Measurements from ENCODE around the gene SLC17A9.
A peak's percentile ranks its signal among the peaks of the same experiment; 100 is the strongest.

Gene SLC17A9

DNA sequence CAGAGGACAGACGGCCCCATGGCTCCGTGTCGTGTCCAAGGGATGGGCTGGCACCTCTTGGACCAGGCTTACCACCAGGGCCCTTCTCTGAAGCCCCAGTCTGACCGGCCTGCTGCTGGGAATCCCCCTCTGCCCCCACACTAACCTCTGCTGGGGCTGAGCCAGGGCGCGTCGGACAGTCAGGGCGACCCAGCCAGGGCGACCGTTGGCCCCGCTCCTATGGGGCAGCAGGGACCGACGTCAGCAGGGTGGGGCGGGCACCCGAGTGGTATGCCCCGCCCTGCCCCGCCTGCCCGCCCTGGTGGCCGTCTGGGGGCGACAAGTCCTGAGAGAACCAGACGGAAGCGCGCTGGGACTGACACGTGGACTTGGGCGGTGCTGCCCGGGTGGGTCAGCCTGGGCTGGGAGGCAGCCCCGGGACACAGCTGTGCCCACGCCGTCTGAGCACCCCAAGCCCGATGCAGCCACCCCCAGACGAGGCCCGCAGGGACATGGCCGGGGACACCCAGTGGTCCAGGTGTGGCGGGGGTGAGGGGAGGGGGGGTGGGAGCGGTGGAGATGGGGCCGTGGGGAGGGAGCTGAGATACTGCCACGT, at the start of gene SLC17A9:
TSS of gene SLC17A9 (plus strand) at position 337 of the 595 bp plus-strand sequence. CDS start at position 459, 122 bp downstream.
- peak; percentile 88 for DNase-seq (ENCODE audit: low spot score)

DNA sequence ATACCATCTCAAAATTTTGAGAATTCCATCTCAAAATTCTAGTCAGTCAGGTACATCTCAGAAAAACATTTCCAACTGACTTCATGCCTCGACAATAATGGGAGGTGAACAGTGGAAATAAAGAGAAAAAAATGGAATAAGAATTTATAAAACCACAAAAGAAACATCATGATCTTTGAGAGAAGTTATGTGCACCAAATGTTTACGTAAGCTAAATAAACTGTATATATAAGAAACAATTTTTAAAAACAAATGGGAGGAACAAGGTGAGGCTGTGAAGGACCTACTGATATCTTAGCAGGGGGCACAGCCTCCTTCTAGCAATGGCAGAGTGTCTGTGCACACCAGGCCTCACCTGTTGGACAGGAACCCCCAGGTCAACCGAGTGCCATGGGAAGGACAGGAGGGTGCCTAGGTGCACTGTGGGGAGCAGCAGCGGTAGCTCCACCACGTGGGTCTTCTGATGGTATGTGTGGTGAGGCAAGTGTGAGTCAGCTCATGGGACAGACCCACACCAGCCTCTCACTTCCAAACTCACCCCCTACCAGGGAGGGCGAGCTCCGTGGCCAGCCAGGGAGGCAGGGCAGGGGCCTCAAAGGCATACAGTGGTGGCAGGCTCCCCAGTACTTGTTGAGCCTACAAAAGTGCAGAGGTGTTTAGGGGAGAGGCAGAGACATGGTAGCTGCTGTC, 49.4 kb upstream of the SLC17A9 start:
- DNase-seq (ENCODE audit: low spot score) = no peak

DNA sequence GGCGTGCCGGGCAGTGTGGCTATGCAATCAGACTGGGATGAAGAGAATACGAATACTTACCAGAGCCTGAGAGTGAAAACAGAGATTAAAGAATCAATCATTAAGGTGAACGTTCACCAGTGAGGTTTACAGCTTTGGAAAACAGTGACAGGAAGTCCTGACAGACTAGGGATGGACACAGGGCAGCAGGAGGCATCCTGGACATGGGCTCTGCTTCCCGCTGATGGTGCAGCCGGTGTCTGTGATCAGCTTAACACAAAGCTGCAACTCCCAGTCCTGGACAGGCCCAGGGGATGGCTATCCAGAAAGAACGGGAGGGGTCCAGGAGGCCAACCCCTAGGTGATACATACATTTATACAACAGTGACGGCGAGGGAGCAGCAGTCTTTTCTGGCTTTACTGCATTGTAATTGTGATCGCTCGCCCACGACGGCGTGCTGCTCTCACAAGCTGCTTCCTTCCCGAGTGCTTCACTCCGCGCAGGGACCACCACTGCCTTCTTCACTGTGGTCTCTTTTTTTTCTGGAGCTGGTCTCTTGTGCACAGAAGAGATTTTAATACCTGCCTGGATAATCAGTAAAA, 46.9 kb upstream of the SLC17A9 start:
- DNase-seq (ENCODE audit: low spot score) = no peak

DNA sequence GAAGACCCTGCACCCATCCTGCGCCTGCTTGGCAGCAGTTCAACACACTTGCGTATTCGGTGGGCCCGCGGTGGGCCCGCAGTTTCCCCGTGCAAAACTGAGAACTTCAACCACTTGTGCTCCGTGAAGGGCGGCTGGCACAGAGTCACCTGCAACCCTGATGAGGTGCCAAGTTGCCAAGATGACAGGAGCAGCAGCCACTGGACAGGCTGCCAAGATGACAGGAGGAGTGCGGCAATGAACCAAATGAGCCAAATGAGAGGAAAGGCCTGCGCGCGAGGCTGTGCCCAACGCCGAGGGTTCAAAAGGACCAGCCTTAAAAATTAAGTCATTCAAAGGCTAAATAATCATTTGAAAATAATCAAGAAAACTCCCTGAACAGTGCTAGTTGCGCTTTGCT, 46.3 kb upstream of the SLC17A9 start:
- no peak for DNase-seq (ENCODE audit: low spot score)

GRCh38 chr20:62906647-62907375, 45.7 kb upstream of the SLC17A9 start:
- DNase-seq (ENCODE audit: low spot score) = no peak

- DNase-seq (ENCODE audit: low spot score) = peak; percentile 72
Observed at GRCh38 chr20:62907384-62908317, 44.9 kb upstream of the SLC17A9 start.

DNA sequence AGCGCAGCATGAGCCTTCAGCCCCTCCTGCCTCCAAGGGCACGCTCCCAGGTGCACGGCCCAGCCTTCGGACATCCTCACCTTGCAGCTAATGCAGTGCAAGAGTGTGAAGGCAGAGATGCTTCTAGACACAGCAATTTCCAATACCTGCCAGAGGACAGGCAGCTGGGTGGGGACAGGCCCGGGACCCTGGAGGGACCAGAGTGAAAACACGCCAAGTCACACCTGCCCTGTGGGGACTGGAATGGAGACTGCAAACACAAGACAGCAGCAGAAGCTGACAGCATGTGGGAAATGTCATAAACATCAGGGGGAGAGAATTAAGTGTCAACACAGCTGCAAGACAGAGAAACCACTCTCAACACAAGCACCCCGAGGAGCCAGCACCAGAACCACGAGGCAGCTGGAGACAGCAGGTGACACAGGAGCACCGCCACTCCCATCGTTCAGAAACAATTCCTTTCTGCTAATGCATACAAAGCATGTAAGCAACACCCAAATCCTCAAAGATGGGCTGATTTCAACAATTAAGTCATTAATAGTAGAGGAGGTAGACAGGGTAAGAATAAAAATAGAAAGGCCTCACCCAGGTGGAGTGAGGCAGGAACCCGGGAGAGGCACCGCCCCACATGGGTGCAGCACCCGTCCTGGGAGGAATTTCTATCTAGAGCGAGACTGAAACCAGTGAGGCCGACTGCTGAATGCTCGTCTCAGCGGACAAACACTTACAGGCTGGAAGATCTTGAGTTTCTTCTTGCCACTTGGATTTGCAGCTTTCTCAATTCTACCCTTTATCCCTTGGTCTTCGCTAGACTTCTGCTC, 43.3 kb upstream of the SLC17A9 start:
- DNase-seq (ENCODE audit: low spot score) = no peak

DNA sequence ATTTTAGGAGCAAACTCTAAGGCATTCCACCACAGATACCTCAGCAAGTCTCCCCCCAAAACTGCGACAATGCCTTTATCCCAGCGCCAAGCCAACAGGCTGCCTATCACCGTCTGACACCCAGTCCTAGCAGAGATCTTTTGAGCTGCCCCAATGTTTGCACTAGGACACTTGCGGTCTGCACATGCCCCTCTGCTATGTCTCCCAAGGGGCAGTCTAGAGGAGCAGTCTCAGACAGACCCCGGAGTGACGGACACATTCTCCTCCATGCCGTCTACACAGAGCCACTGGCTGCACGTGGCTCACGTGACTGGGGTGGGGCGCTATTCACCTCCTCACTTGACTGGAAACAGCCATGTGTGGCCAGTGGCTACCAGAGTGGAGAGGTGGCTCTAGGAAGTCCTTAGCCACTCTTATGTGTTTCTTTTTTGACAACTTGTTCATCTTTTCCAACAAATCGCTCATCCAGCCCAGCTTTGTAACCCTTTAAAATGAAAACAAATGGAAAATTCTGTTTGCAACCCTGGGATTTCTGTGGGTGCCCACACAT, 42.2 kb upstream of the SLC17A9 start:
- DNase-seq (ENCODE audit: low spot score) = no peak

- DNase-seq (ENCODE audit: low spot score) = no peak
Observed at GRCh38 chr20:62910777-62911497, 41.6 kb upstream of the SLC17A9 start.

DNA sequence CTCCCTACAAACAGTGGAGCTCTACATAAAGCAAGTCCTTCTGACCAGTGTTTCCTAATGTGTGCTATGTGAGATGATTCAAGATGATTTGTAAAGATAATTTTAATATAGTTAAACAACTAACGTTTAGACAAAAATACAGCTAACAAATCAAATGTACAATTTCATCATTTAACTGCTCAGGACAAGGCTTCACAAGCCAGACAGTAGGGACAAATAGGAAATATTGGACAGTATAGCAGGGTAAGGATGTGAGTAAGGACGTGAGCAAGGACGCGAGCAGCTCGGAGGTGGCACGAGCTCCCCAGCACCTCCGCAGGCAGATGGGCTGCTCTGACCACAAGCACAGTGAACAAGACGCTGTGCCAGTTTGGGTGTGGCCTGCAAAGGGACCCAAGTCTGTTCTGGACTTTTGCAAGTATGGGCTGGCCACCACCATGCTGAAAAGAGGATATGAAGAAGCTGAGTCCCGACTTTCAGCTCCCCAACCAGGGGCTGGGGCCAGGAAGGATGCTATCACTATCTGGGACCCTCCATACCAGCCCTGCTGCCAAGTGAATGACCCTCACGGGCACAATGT, 40.7 kb upstream of the SLC17A9 start:
- no peak for DNase-seq (ENCODE audit: low spot score)

- no peak for DNase-seq (ENCODE audit: low spot score)
Observed at GRCh38 chr20:62913043-62913630, 39.4 kb upstream of the SLC17A9 start.

DNA sequence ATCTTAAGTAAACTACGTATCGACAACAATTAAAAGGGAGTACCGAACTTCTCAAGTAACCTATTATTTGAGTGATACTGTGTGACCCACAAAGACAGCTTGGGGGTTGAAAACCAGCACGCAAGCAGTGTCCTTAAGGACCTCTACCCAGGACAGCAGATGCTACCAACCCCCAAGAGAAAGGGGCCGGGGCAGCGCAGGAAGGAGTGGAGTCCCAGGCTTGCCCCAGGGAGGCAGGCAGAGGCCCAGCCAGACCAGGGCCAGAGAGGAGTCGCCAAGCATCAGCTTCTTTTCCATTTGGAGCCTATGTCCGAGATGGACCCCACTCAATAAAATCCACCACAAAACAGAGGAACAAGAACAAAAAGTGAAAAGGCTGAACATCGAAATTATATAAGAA, 38.1 kb upstream of the SLC17A9 start:
- DNase-seq (ENCODE audit: low spot score) = no peak

DNA sequence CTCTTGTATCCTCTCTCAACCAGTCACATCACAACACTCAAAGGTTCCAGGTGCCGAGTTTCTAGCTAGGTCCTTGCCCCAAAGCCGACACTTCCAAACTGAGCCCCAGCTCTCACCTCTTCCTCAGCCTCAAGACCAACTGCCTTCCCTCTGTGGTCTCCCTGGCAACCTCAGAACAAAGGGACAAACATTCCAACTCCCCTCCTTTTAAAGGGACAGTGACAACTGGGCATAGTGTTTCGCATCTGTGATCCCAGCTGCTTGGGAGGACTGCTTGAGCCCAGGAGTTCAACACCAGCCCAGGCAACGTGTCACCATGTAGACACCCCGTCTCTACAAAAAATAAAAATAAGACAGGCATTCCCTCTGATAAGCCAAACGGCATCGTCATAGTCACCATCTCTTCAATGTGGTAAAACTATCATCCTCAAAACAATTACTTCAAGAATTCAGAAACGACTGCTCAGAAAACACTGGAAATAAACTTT, 37.5 kb upstream of the SLC17A9 start:
- peak; percentile 79 for DNase-seq (ENCODE audit: low spot score)

DNA sequence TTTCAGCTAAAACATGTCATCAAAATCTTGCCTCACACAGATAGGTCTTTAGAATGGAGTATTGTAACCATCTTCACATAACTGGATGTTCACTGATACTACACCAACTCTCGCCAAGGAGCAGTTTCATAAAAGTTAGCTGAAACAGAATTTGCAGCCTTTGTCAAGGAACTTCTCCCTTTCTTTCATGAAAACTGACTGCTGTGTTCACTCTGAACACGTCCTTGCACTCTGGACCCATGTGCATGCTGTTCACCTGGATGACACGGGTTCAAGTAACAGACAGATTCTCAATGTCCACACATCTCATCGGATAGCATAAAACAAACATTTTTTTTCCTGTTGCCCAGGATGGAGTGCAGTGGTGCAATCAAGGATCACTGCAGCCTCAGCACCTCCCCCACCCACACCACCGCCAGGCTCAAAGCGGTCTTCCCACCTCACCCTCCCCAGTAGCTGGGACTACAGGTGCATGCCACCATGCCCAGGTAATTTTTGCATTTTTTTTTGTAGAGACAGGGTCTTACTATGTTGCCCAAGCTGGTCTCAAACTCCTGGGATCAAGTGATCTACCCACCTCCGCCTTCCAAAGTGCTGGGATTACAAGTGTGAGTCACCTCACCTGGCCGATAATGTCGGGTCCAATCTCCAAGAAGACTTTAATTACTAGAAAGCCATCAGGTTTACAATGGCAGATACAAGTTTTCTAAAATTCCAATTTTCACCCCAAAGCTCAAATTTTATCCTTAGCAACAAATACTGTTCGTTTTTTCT, 35.6 kb upstream of the SLC17A9 start:
- no peak for DNase-seq (ENCODE audit: low spot score)

DNA sequence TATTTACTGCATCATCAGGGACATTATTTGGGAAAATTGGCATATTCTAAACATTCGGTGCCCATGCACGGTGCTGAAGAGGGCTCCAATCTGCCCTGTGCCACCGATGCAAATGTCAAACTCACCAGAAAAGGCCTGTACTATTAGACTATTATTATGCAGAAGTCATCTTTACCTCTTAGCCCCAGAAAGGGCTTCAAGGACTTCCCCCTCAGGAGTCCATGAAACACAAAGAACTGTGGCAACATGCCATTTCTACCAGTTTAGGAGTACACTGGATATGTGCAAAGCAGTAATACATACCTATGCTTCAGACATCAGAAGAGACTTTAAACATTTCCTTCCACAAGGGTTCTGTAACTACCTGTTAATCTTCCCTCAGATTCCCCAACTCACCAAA, 34.8 kb upstream of the SLC17A9 start:
- DNase-seq (ENCODE audit: low spot score) = no peak

- no peak for DNase-seq (ENCODE audit: low spot score)
Observed at GRCh38 chr20:62918147-62918546, 34.4 kb upstream of the SLC17A9 start.

DNA sequence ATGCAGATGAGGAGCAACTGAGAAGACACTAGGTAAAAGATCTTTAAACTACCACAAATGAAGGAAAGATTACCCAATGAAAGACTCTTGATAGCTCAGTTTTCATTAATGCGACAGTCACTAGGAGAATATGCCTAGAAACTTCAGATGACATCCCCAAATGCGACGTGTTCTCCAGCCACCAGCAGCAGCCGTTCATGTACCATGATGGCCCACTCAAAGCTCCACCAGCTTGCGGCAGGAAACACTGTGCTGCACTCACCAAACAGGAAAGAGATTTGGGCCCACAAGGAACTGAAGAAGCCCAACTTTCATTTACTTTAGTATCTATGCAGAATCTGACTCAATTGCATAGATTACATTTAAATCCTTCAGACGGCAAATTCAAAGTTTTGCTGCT, 33.7 kb upstream of the SLC17A9 start:
- DNase-seq (ENCODE audit: low spot score) = no peak

- no peak for DNase-seq (ENCODE audit: low spot score)
Observed at GRCh38 chr20:62920039-62920645, 32.4 kb upstream of the SLC17A9 start.
